Uterus (tissue), 4 donors: Measurements from ENCODE around the gene CADPS2. TPM values are rescaled to one million over a fixed set of nuclear protein-coding genes. Genes with fewer than 3 reads are reported as not detected.

ENCODE experiments used
- DNase-seq, 2 donors: peaks; one replicate each; pipeline ENCODE4 v3.0.0-alpha.2; 2019 to 2020
- H3K27ac ChIP-seq, 2 donors: fragments of 200-600 bp; sonication (generic); 1 replicate in 1 of 2; 2 replicates in 1 of 2; pipeline ENCODE4 v1.5.1; 2016 to 2018
- H3K27me3 ChIP-seq, 2 donors: fragments of 200-600 bp; sonication (generic); one replicate each; pipeline ENCODE4 v1.5.1; 2018 to 2019; ENCODE audit warnings: control low read depth in 1 of 2
- H3K36me3 ChIP-seq, 2 donors: fragments of 200-600 bp; sonication (generic); one replicate each; pipeline ENCODE4 v1.5.1; 2019; ENCODE audit warnings: control low read depth in 1 of 2
- H3K4me1 ChIP-seq, 2 donors: fragments of 200-600 bp; sonication (generic); one replicate each; pipeline ENCODE4 v1.5.1; 2018 to 2019; ENCODE audit warnings: control low read depth in 1 of 2
- H3K4me3 ChIP-seq, 2 donors: fragments of 200-600 bp; sonication (generic); 1 replicate in 1 of 2; 2 replicates in 1 of 2; pipeline ENCODE4 v1.5.1; 2018 to 2019; ENCODE audit warnings: mild to moderate bottlenecking in 1 of 2
- H3K9me3 ChIP-seq, 2 donors: fragments of 200-600 bp; sonication (generic); one replicate each; pipeline ENCODE4 v1.5.1; 2019; ENCODE audit warnings: control low read depth in 1 of 2
- POLR2A ChIP-seq, 2 donors: fragments of 450-650 bp; IDR thresholded peaks; one replicate each; pipeline ENCODE4 v1.6.1; 2016; ENCODE audit warnings: antibody characterized with exemption in 2 of 2, mild to moderate bottlenecking in 1 of 2, moderate library complexity in 1 of 2
- intact Hi-C: fragments of 100-400 bp; cut with DNase I; formaldehyde crosslinking; loops from one replicate; pipeline ENCODE4 v1.15.1; 2023; ENCODE audit warnings: low total_unique reads
- total RNA-seq, 4 donors: library from RNA; depleted of rRNA in 3 of 4; stranded (reverse); fragments of >200 nt in 3 of 4; gene quantifications; one replicate each; pipeline versions ENCODE4 v1.1.0 to v1.2.4, GENCODE V29; 2014 to 2023
- TF ChIP-seq, protein P1 (sequence below), 4 experiments: fragments of 200-600 bp in 2 of 4; fragments of 450-650 bp in 2 of 4; sonication (generic) in 2 of 4; IDR thresholded peaks; one replicate each; pipeline ENCODE4 v1.5.1; 2016 to 2019; ENCODE audit warnings: antibody characterized with exemption in 4 of 4, mild to moderate bottlenecking in 2 of 4, moderate library complexity in 1 of 4
- donor health status: DM: yes; HTN: yes; CAD: no.

CADPS2 gene
- total RNA-seq, 4 donors from 2014 or later: 11.5 to 119 (median 36.8) TPM

GRCh38 chr7:122902751-122903495 lies 16.7 kb upstream of the CADPS2 start:
- TF ChIP-seq, protein P1, sequence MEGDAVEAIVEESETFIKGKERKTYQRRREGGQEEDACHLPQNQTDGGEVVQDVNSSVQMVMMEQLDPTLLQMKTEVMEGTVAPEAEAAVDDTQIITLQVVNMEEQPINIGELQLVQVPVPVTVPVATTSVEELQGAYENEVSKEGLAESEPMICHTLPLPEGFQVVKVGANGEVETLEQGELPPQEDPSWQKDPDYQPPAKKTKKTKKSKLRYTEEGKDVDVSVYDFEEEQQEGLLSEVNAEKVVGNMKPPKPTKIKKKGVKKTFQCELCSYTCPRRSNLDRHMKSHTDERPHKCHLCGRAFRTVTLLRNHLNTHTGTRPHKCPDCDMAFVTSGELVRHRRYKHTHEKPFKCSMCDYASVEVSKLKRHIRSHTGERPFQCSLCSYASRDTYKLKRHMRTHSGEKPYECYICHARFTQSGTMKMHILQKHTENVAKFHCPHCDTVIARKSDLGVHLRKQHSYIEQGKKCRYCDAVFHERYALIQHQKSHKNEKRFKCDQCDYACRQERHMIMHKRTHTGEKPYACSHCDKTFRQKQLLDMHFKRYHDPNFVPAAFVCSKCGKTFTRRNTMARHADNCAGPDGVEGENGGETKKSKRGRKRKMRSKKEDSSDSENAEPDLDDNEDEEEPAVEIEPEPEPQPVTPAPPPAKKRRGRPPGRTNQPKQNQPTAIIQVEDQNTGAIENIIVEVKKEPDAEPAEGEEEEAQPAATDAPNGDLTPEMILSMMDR (IDR thresholded peaks at IDR 0.05): no peak
- no peak for TF ChIP-seq POLR2A (IDR thresholded peaks at IDR 0.05)
- intact Hi-C loops: no loop called here
- Histone ChIP-seq H3K27me3 (no peaks in the 10 kb centered on the region), H3K27ac (no peak overlapping the region), H3K4me1 (no peaks in the 10 kb centered on the region), H3K36me3 (no peaks in the 10 kb centered on the region), H3K4me3 (no peak overlapping the region), H3K9me3 (no peaks in the 10 kb centered on the region)
- no peak for DNase-seq

DNA sequence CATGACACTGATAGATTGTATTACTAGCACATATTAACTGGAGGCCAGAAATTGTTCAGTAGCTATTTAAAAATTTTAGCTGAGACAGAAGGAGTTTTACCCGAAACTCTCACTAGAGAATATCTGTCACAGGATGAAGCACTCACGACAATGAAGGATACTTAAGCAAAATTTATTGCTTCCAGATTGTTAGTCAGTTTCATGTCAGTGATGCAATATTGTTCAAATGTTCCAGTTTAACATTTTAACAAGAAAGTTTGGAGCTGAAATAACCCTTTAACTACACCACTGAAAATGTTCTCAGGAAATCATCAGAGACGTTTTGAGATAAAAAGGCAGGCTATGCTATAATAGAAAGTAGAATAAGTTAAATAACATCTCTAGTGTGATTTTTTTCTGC lies 15.0 kb upstream of the CADPS2 start:
- H3K36me3 ChIP-seq: no peaks in the 10 kb centered on the region
- H3K27ac ChIP-seq: no peak overlapping the region
- no peak for TF ChIP-seq POLR2A (IDR thresholded peaks at IDR 0.05)
- TF ChIP-seq, protein P1 (IDR thresholded peaks at IDR 0.05): no peak
- intact Hi-C loops: no loop called here
- DNase-seq: no peak
- no peak overlapping the region for H3K4me3 ChIP-seq
- H3K9me3 ChIP-seq: no peaks in the 10 kb centered on the region
- H3K4me1 ChIP-seq: no peaks in the 10 kb centered on the region
- no peaks in the 10 kb centered on the region for H3K27me3 ChIP-seq

DNA sequence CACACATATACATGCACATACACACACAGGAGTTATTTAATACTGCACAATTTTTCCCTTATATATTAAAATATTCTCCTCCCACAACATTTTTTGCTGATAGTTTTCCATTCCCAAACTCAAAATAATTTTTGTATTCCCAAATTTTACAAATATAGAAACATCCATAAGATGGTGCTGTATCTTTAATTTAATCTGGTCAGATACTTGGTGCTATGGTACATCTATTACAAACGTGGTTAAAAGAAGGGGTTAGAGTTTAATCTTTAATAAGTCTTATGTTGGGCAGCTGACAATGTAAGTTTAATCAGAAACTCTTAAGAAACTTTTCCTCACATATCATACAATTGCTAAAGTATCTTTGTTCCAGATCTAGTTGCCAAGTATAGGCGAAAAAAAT lies 10.2 kb upstream of the CADPS2 start:
- H3K9me3 ChIP-seq: no peaks in the 10 kb centered on the region
- intact Hi-C loops: no loop called here
- H3K27ac ChIP-seq: no peak overlapping the region
- H3K4me1 ChIP-seq: no peaks in the 10 kb centered on the region
- H3K36me3 ChIP-seq: no peaks in the 10 kb centered on the region
- TF ChIP-seq, protein P1 (IDR thresholded peaks at IDR 0.05): no peak
- no peak for TF ChIP-seq POLR2A (IDR thresholded peaks at IDR 0.05)
- H3K27me3 ChIP-seq: no peaks in the 10 kb centered on the region
- no peak overlapping the region for H3K4me3 ChIP-seq
- DNase-seq: no peak

GRCh38 chr7:122893486-122893885 lies 7.2 kb upstream of the CADPS2 start:
- DNase-seq: no peak
- H3K9me3 ChIP-seq: no peaks in the 10 kb centered on the region
- H3K27ac ChIP-seq: no peak overlapping the region
- TF ChIP-seq, protein P1 (IDR thresholded peaks at IDR 0.05): no peak
- TF ChIP-seq POLR2A (IDR thresholded peaks at IDR 0.05): no peak
- no peaks in the 10 kb centered on the region for H3K36me3 ChIP-seq
- H3K27me3 ChIP-seq: no peaks in the 10 kb centered on the region
- H3K4me3 ChIP-seq: no peak overlapping the region
- intact Hi-C loops: no loop called here
- no peaks in the 10 kb centered on the region for H3K4me1 ChIP-seq

GRCh38 chr7:122889116-122889515 lies 2.9 kb upstream of the CADPS2 start:
- Histone ChIP-seq H3K36me3 (no peaks in the 10 kb centered on the region), H3K27ac (no peak overlapping the region), H3K4me3 (no peak overlapping the region), H3K9me3 (no peaks in the 10 kb centered on the region), H3K4me1 (peaks cover 0 to 4% of the 10 kb centered on the region in 2 donors), H3K27me3 (no peaks in the 10 kb centered on the region)
- intact Hi-C loops: no loop called here
- no peak for DNase-seq
- TF ChIP-seq POLR2A (IDR thresholded peaks at IDR 0.05): no peak
- TF ChIP-seq, protein P1 (IDR thresholded peaks at IDR 0.05): no peak
